Esophagus muscularis mucosa (tissue), 4 donors: ENCODE results near the gene MYO1A. TPM values are rescaled to one million over a fixed set of nuclear protein-coding genes. Genes with fewer than 3 reads are reported as not detected.
"Not testable (repeated sequence)": the region's sequence is repeated elsewhere in the genome, so short reads cannot be mapped to it uniquely, and the experiment has no call there.

Source experiments
- DNase-seq: peaks from one replicate; pipeline ENCODE4 v3.0.0-alpha.2; 2017; ENCODE audit errors: extremely low spot score
- H3K27ac ChIP-seq, 4 donors: fragments of 200-600 bp; sonication (generic); replicated peaks in 1 of 4; 1 replicate in 3 of 4; 2 replicates in 1 of 4; pipeline ENCODE4 v1.5.1; 2016 to 2019; ENCODE audit warnings: mild to moderate bottlenecking in 1 of 4
- H3K27me3 ChIP-seq, 4 donors: fragments of 200-600 bp; sonication (generic); one replicate each; pipeline versions ENCODE4 v1.5.1 to v1.6.0; 2016 to 2019
- H3K36me3 ChIP-seq, 4 donors: fragments of 200-600 bp; sonication (generic); one replicate each; pipeline ENCODE4 v1.5.1; 2016 to 2019
- H3K4me1 ChIP-seq, 4 donors: fragments of 200-600 bp; sonication (generic); one replicate each; pipeline ENCODE4 v1.5.1; 2016 to 2019
- H3K4me3 ChIP-seq, 4 donors: fragments of 200-600 bp; sonication (generic); 1 replicate in 2 of 4; 2 replicates in 2 of 4; pipeline ENCODE4 v1.5.1; 2016 to 2019; ENCODE audit warnings: mild to moderate bottlenecking in 4 of 4, moderate library complexity in 1 of 4
- H3K9me3 ChIP-seq, 4 donors: fragments of 200-600 bp; sonication (generic); 1 replicate in 3 of 4; 2 replicates in 1 of 4; pipeline ENCODE4 v1.5.1; 2016 to 2019
- CTCF ChIP-seq, 3 experiments: fragments of 200-600 bp in 2 of 3; fragments of 450-650 bp in 1 of 3; sonication (generic) in 2 of 3; IDR thresholded peaks; one replicate each; pipeline ENCODE4 v1.5.1; 2017 to 2019; ENCODE audit warnings: antibody characterized with exemption in 3 of 3, mild to moderate bottlenecking in 2 of 3, moderate library complexity in 1 of 3
- EP300 ChIP-seq: sonication (generic); formaldehyde crosslinking; IDR thresholded peaks from one replicate; pipeline ENCODE4 v1.6.1; 2017; ENCODE audit warnings: antibody characterized with exemption
- POLR2A ChIP-seq: fragments of 450-650 bp; IDR thresholded peaks from one replicate; pipeline ENCODE4 v1.6.1; 2017; ENCODE audit warnings: antibody characterized with exemption, moderate library complexity, mild to moderate bottlenecking, low read depth
- POLR2AphosphoS5 ChIP-seq, 2 donors: sonication (generic); formaldehyde crosslinking; IDR thresholded peaks; one replicate each; pipeline ENCODE4 v1.6.1; 2017; ENCODE audit warnings: antibody characterized with exemption in 2 of 2
- WGBS: methylation state at CpG from one replicate; pipeline ENCODE4 v1.1.5; 2018; 5-methylcytosine and 5-hydroxymethylcytosine counted together
- intact Hi-C: fragments of 100-400 bp; cut with DNase I; formaldehyde crosslinking; loops from one replicate; pipeline ENCODE4 v1.15.1; 2023
- total RNA-seq, 4 donors: library from RNA; depleted of rRNA; stranded (reverse); fragments of >200 nt; gene quantifications; one replicate each; pipeline versions ENCODE4 v1.1.0 to v1.2.1, GENCODE V29; 2016

The MYO1A gene
- total RNA-seq, 4 donors from 2014 or later: 0.06 to 1.1 (median 0.83) TPM

- DNase-seq: no peak
- H3K9me3 ChIP-seq: no peaks in the 10 kb centered on the region
- H3K36me3 ChIP-seq: peaks cover 0 to 2% (median under 1%) of the 10 kb centered on the region in 4 donors
- TF ChIP-seq POLR2A (no peak), EP300 (no peak), POLR2AphosphoS5 (IDR thresholded peaks at IDR 0.05) (no peak), CTCF (IDR thresholded peaks at IDR 0.05) (no peak)
- no peak overlapping the region for H3K27ac ChIP-seq
- H3K4me3 ChIP-seq: no peak overlapping the region
- H3K27me3 ChIP-seq: no peaks in the 10 kb centered on the region
- H3K4me1 ChIP-seq: peaks cover 8 to 21% (median 12%) of the 10 kb centered on the region in 4 donors
- intact Hi-C loops: no loop called here
- 76% methylated on average over 7 of the region's 7 CpGs for WGBS
Observed at GRCh38 chr12:56989861-56990610, 59.9 kb downstream of the MYO1A start.

GRCh38 chr12:56988207-56988739 lies 61.7 kb downstream of the MYO1A start:
- Histone ChIP-seq H3K27ac (no peak overlapping the region), H3K9me3 (no peaks in the 10 kb centered on the region), H3K4me3 (no peak overlapping the region), H3K36me3 (no peaks in the 10 kb centered on the region), H3K4me1 (peaks cover 8 to 21% (median 12%) of the 10 kb centered on the region in 4 donors), H3K27me3 (no peaks in the 10 kb centered on the region)
- DNase-seq: peak; percentile 62
- TF ChIP-seq POLR2AphosphoS5 (IDR thresholded peaks at IDR 0.05) (no peak), CTCF (IDR thresholded peaks at IDR 0.05) (no peak), POLR2A (no peak), EP300 (no peak)
- WGBS: 63% methylated on average over 5 of the region's 5 CpGs
- intact Hi-C loops: no loop called here

- H3K9me3 ChIP-seq: no peaks in the 10 kb centered on the region
- peak; percentile 94 for DNase-seq
- H3K27me3 ChIP-seq: no peaks in the 10 kb centered on the region
- H3K4me3 ChIP-seq: no peak overlapping the region
- TF ChIP-seq EP300 (no peak), POLR2AphosphoS5 (IDR thresholded peaks at IDR 0.05) (peak in 1 of 2 donors; percentile 35), POLR2A (no peak), CTCF (IDR thresholded peaks at IDR 0.05) (peak; percentile 94 to 97 (median 95))
- intact Hi-C loops: loop anchor here (1.0 kb wide), 1 partner anchor 229 kb away; no protein-coding TSS in a partner anchor
- H3K36me3 ChIP-seq: no peaks in the 10 kb centered on the region
- no peak overlapping the region for H3K27ac ChIP-seq
- 24% methylated on average over 11 of the region's 11 CpGs for WGBS
- peaks cover 8 to 21% (median 12%) of the 10 kb centered on the region in 4 donors for H3K4me1 ChIP-seq
Observed at GRCh38 chr12:56987551-56988053, 62.3 kb downstream of the MYO1A start.

- Histone ChIP-seq H3K27me3 (no peaks in the 10 kb centered on the region), H3K27ac (no peak overlapping the region), H3K9me3 (no peaks in the 10 kb centered on the region), H3K4me3 (no peak overlapping the region), H3K36me3 (no peaks in the 10 kb centered on the region), H3K4me1 (peaks cover 8 to 21% (median 12%) of the 10 kb centered on the region in 4 donors)
- intact Hi-C loops: loop anchor here (1.0 kb wide), 1 partner anchor 229 kb away; no protein-coding TSS in a partner anchor
- TF ChIP-seq CTCF (IDR thresholded peaks at IDR 0.05) (no peak), POLR2AphosphoS5 (IDR thresholded peaks at IDR 0.05) (no peak), EP300 (no peak)
- DNase-seq: peak; percentile 85
Observed at GRCh38 chr12:56987011-56987410, 62.9 kb downstream of the MYO1A start.

GRCh38 chr12:56985714-56986113 lies 64.2 kb downstream of the MYO1A start:
- H3K36me3 ChIP-seq, H3K27ac ChIP-seq, H3K27me3 ChIP-seq, H3K4me3 ChIP-seq, intact Hi-C loops, H3K9me3 ChIP-seq: not testable (repeated sequence)
- H3K4me1 ChIP-seq: peaks cover 8 to 15% (median 10%) of the 10 kb centered on the region in 4 donors
- DNase-seq: peak; percentile 86
- WGBS: 35% methylated on average over 2 of the region's 6 CpGs
